HepG2 (cell line): ENCODE results near the gene URM1. TPM values are rescaled to one million over a fixed set of nuclear protein-coding genes. Genes with fewer than 3 reads are reported as not detected.
A peak's percentile ranks its signal among the peaks of the same experiment; 100 is the strongest.

Source experiments
- CEBPG ChIP-seq: IDR thresholded peaks from 2 replicates; pipeline ENCODE4 v1.6.1; 2016
- HIC2 ChIP-seq: sonication (generic); formaldehyde crosslinking; IDR thresholded peaks from 2 replicates; pipeline ENCODE4 v1.9.0; 2022; ENCODE audit warnings: low read depth, missing genetic modification reagents
- HOXA3 ChIP-seq: sonication (generic); formaldehyde crosslinking; IDR thresholded peaks from 2 replicates; pipeline ENCODE4 v1.5.0; 2020; ENCODE audit warnings: missing genetic modification reagents
- ISL2 ChIP-seq: sonication (generic); formaldehyde crosslinking; IDR thresholded peaks from 2 replicates; pipeline ENCODE4 v1.5.0; 2020; ENCODE audit warnings: missing genetic modification reagents
- ISX ChIP-seq: sonication (generic); formaldehyde crosslinking; conservative IDR thresholded peaks from 2 replicates; pipeline ENCODE4 v1.5.0; 2020; ENCODE audit warnings: missing genetic modification reagents
- MAFK ChIP-seq, 2 experiments: IDR thresholded peaks in 1 of 2; conservative IDR thresholded peaks in 1 of 2; 2 replicates each; pipeline ENCODE4 v1.6.1; 2011; ENCODE audit warnings: improper control_type of control experiment in 2 of 2, low read length in 2 of 2
- MIER3 ChIP-seq: IDR thresholded peaks from 2 replicates; pipeline ENCODE4 v1.6.1; 2016; ENCODE audit warnings: missing compliant biosample characterization, borderline replicate concordance
- NCOA1 ChIP-seq: sonication (generic); formaldehyde crosslinking; IDR thresholded peaks from 2 replicates; pipeline ENCODE4 v1.9.0; 2021; ENCODE audit warnings: missing genetic modification reagents
- PCBP2 ChIP-seq: fragments of 200-400 bp; formaldehyde crosslinking; optimal IDR thresholded peaks from 2 replicates; pipeline ENCODE3; 2018; ENCODE audit warnings: low read length, low read depth; ENCODE audit not compliant: poor library complexity, severe bottlenecking
- PRDM10 ChIP-seq: sonication (generic); formaldehyde crosslinking; IDR thresholded peaks from 2 replicates; pipeline ENCODE4 v1.4.0; 2020; ENCODE audit warnings: low read depth, missing genetic modification reagents
- RAD51 ChIP-seq: fragments of 450-650 bp; IDR thresholded peaks from 2 replicates; pipeline ENCODE4 v1.6.1; 2016; ENCODE audit warnings: borderline replicate concordance
- RERE ChIP-seq: IDR thresholded peaks from 2 replicates; pipeline ENCODE4 v1.6.1; 2016; ENCODE audit warnings: low read depth, missing genetic modification reagents, missing compliant biosample characterization
- SP5 ChIP-seq: IDR thresholded peaks from 2 replicates; pipeline ENCODE4 v1.6.1; 2016; ENCODE audit warnings: low read depth, borderline replicate concordance
- TBL1XR1 ChIP-seq: fragments of 150-350 bp; IDR thresholded peaks from 2 replicates; pipeline ENCODE4 v1.6.1; 2014; ENCODE audit warnings: borderline replicate concordance, low read length; ENCODE audit not compliant: partially characterized antibody
- ZNF101 ChIP-seq: sonication (generic); formaldehyde crosslinking; IDR thresholded peaks from 2 replicates; pipeline ENCODE4 v1.4.0; 2020; ENCODE audit warnings: mild to moderate bottlenecking, low read depth, missing genetic modification reagents, borderline replicate concordance
- ZNF24 ChIP-seq: fragments of 450-650 bp; IDR thresholded peaks from 2 replicates; pipeline ENCODE4 v1.6.1; 2017; ENCODE audit warnings: antibody characterized with exemption, mild to moderate bottlenecking
- ZNF441 ChIP-seq: sonication (generic); formaldehyde crosslinking; IDR thresholded peaks from 2 replicates; pipeline ENCODE4 v1.7.0; 2021; ENCODE audit warnings: missing genetic modification reagents, borderline replicate concordance
- ZNF510 ChIP-seq: sonication (generic); formaldehyde crosslinking; IDR thresholded peaks from 2 replicates; pipeline ENCODE4 v1.4.0; 2020; ENCODE audit warnings: low read depth, mild to moderate bottlenecking, missing genetic modification reagents
- ZNF558 ChIP-seq: sonication (generic); formaldehyde crosslinking; IDR thresholded peaks from 2 replicates; pipeline ENCODE4 v1.9.0; 2022; ENCODE audit warnings: mild to moderate bottlenecking, missing genetic modification reagents, borderline replicate concordance
- ZNF619 ChIP-seq: sonication (generic); formaldehyde crosslinking; IDR thresholded peaks from 2 replicates; pipeline ENCODE4 v1.4.0; 2020; ENCODE audit warnings: mild to moderate bottlenecking, missing genetic modification reagents
- polyA plus RNA-seq, 8 experiments: library from polyadenylated mRNA; depleted of rRNA in 3 of 8; stranded (reverse) in 7 of 8; unstranded in 1 of 8; fragments of >200 nt; fragmentation: Illumina TruSeq in 4 of 8; extraction: Trizol in 4 of 8; gene quantifications; 2 replicates each; pipeline versions ENCODE4 v1.2.1 to v1.2.3, GENCODE V29; 2011 to 2016; ENCODE audit warnings: low read depth in 4 of 8, missing spikeins in 1 of 8, mixed read lengths in 1 of 8; ENCODE audit not compliant: insufficient read depth in 1 of 8
- total RNA-seq, 5 experiments: library from RNA; depleted of rRNA; stranded (reverse); fragments of >200 nt; fragmentation: Illumina TruSeq; extraction: Trizol; gene quantifications; 2 replicates each; pipeline ENCODE4 v1.2.3, GENCODE V29; 2016; ENCODE audit warnings: low read depth in 1 of 5

The URM1 gene
- total and polyA plus RNA-seq, 2 of the 13 experiments (the other 11 are each of a cell fraction or from before 2014, with no cell fraction given), result 37.1 to 41.3 TPM

- no peak for TF ChIP-seq PCBP2
- no peak for TF ChIP-seq ISL2
- peak; percentile 23; the same call in 1 of the 2 replicates for TF ChIP-seq HOXA3 (CRISPR knock-in tag)
- TF ChIP-seq MAFK (conservative IDR thresholded peaks at IDR 0.05 in 1 of 2, IDR thresholded peaks at IDR 0.05 in 1 of 2; ENCODE audit: low read length in 2 of 2), result no peak
- TF ChIP-seq TBL1XR1, result no peak
- 0 out of 2 replicates have a peak, but pooled peaks have one; percentile 50 for TF ChIP-seq ZNF619 (CRISPR knock-in tag)
- TF ChIP-seq ZNF101 (CRISPR knock-in tag), result no peak
- TF ChIP-seq ZNF510, result no peak
- no peak for TF ChIP-seq HIC2 (CRISPR knock-in tag)
- no peak for TF ChIP-seq ZNF24
- no peak for TF ChIP-seq RAD51
- no peak for TF ChIP-seq RERE (CRISPR knock-in tag)
- TF ChIP-seq PRDM10 (CRISPR knock-in tag), result no peak
- peak; percentile 42; the same call in 1 of the 2 replicates for TF ChIP-seq MIER3 (CRISPR knock-in tag)
- TF ChIP-seq NCOA1, result no peak
- TF ChIP-seq ZNF441 (CRISPR knock-in tag), result no peak
- no peak for TF ChIP-seq CEBPG
- no peak for TF ChIP-seq ZNF558 (CRISPR knock-in tag)
- TF ChIP-seq SP5 (CRISPR knock-in tag), result no peak
- no peak for TF ChIP-seq ISX (CRISPR knock-in tag)
Measured at GRCh38 chr9:128361986-128362646, 9.1 kb upstream of the URM1 start (continued).
